WTC11 (cell line): Measurements from ENCODE around the gene NBEAL1. TPM values are rescaled to one million over a fixed set of nuclear protein-coding genes. Genes with fewer than 3 reads are reported as not detected.

Experiments
- ATAC-seq: fragments of 200-7000 bp; cut with Tn5 transposase; 2 replicates; pipeline ENCODE4 v1.10.0; 2021; ENCODE audit warnings: mild to moderate bottlenecking, moderate library complexity
- CTCF ChIA-PET: fragments of 300-600 bp; sonication (Branson Sonifier 250); formaldehyde crosslinking; loops from one replicate; lab custom pipeline; 2021; ENCODE audit warnings: antibody characterized with exemption; lab: Charles Lee
- POLR2A ChIA-PET: fragments of 350-600 bp; sonication (Branson Sonifier 250); formaldehyde crosslinking; loops from one replicate; lab custom pipeline; 2021; ENCODE audit warnings: antibody characterized with exemption; lab: Charles Lee
- DNase-seq: peaks from one replicate; pipeline ENCODE4 v3.0.0; 2021; ENCODE audit warnings: low spot score
- H3K27ac Mint-ChIP-seq: 2 replicates; pipeline ENCODE4 v1.8.0; 2021; ENCODE audit warnings: mixed read lengths
- H3K27me3 Mint-ChIP-seq: 2 replicates; pipeline ENCODE4 v1.8.0; 2021; ENCODE audit warnings: low read depth, mild to moderate bottlenecking, moderate library complexity, mixed read lengths
- H3K36me3 Mint-ChIP-seq: 2 replicates; pipeline ENCODE4 v1.8.0; 2021; ENCODE audit warnings: mixed read lengths
- H3K4me1 Mint-ChIP-seq: 2 replicates; pipeline ENCODE4 v1.8.0; 2022; ENCODE audit warnings: mixed read lengths
- H3K4me3 Mint-ChIP-seq: 2 replicates; pipeline ENCODE4 v1.8.0; 2021; ENCODE audit warnings: mild to moderate bottlenecking, moderate library complexity, mixed read lengths
- H3K9me3 Mint-ChIP-seq: 2 replicates; pipeline ENCODE4 v1.8.0; 2021; ENCODE audit warnings: mixed read lengths
- ARID4B ChIP-seq: sonication (generic); formaldehyde crosslinking; IDR thresholded peaks from 2 replicates; pipeline ENCODE4 v1.8.0; 2023; ENCODE audit warnings: missing genetic modification reagents, mild to moderate bottlenecking, borderline replicate concordance
- CBFB ChIP-seq: sonication (generic); formaldehyde crosslinking; IDR thresholded peaks from 2 replicates; pipeline ENCODE4 v1.8.1; 2022; ENCODE audit warnings: mild to moderate bottlenecking, low read depth, missing genetic modification reagents
- EMX1 ChIP-seq: fragments of 250-450 bp; sonication (Bioruptor Pico); IDR thresholded peaks from 2 replicates; pipeline ENCODE4 v1.8.0; 2021; ENCODE audit warnings: mild to moderate bottlenecking
- GRHL2 ChIP-seq: fragments of 250-450 bp; sonication (Bioruptor Pico); IDR thresholded peaks from 2 replicates; pipeline ENCODE4 v1.8.0; 2022; ENCODE audit warnings: mild to moderate bottlenecking, moderate library complexity; ENCODE audit not compliant: insufficient replicate concordance, severe bottlenecking
- HMGXB4 ChIP-seq: sonication (generic); formaldehyde crosslinking; IDR thresholded peaks from 2 replicates; pipeline ENCODE4 v1.8.1; 2023; ENCODE audit warnings: mild to moderate bottlenecking, moderate library complexity, missing genetic modification reagents
- JUN ChIP-seq: sonication (generic); formaldehyde crosslinking; IDR thresholded peaks from 2 replicates; pipeline ENCODE4 v1.8.0; 2023; ENCODE audit warnings: mild to moderate bottlenecking, missing genetic modification reagents
- NR2C2 ChIP-seq: sonication (generic); formaldehyde crosslinking; IDR thresholded peaks from 2 replicates; pipeline ENCODE4 v1.8.0; 2022; ENCODE audit warnings: mild to moderate bottlenecking, missing genetic modification reagents
- SMAD4 ChIP-seq: sonication (generic); formaldehyde crosslinking; IDR thresholded peaks from 2 replicates; pipeline ENCODE4 v1.8.0; 2022; ENCODE audit warnings: mild to moderate bottlenecking, missing genetic modification reagents
- SOX15 ChIP-seq: fragments of 250-450 bp; sonication (Bioruptor Pico); IDR thresholded peaks from 2 replicates; pipeline ENCODE4 v1.9.0; 2021; ENCODE audit warnings: mild to moderate bottlenecking
- TEAD4 ChIP-seq: sonication (generic); formaldehyde crosslinking; IDR thresholded peaks from 2 replicates; pipeline ENCODE4 v1.8.0; 2022; ENCODE audit warnings: mild to moderate bottlenecking, missing genetic modification reagents
- USF2 ChIP-seq: sonication (generic); formaldehyde crosslinking; IDR thresholded peaks from 2 replicates; pipeline ENCODE4 v1.8.1; 2023; ENCODE audit warnings: mild to moderate bottlenecking, missing genetic modification reagents, moderate library complexity
- ZNF138 ChIP-seq: sonication (generic); formaldehyde crosslinking; conservative IDR thresholded peaks from 2 replicates; pipeline ENCODE4 v1.8.1; 2022; ENCODE audit warnings: mild to moderate bottlenecking, moderate library complexity, missing genetic modification reagents
- ZNF219 ChIP-seq: sonication (generic); formaldehyde crosslinking; IDR thresholded peaks from 2 replicates; pipeline ENCODE4 v1.8.0; 2023; ENCODE audit warnings: missing genetic modification reagents, mild to moderate bottlenecking, borderline replicate concordance
- ZNF317 ChIP-seq: sonication (generic); formaldehyde crosslinking; IDR thresholded peaks from 2 replicates; pipeline ENCODE4 v1.8.1; 2023; ENCODE audit warnings: low read depth, mild to moderate bottlenecking, moderate library complexity, missing genetic modification reagents, borderline replicate concordance
- ZNF425 ChIP-seq: fragments of 250-450 bp; sonication (Bioruptor Pico); conservative IDR thresholded peaks from 2 replicates; pipeline ENCODE4 v1.9.0; 2021; ENCODE audit warnings: mild to moderate bottlenecking
- ZNF671 ChIP-seq: fragments of 250-450 bp; sonication (Bioruptor Pico); IDR thresholded peaks from 2 replicates; pipeline ENCODE4 v1.8.0; 2021; ENCODE audit warnings: mild to moderate bottlenecking
- total RNA-seq: library from RNA; stranded (reverse); gene quantifications from 3 replicates; pipeline ENCODE4 v1.2.3, GENCODE V29; 2021
- TF ChIP-seq, protein P1 (sequence below): sonication (generic); formaldehyde crosslinking; IDR thresholded peaks from 2 replicates; pipeline ENCODE4 v1.8.0; 2023; ENCODE audit warnings: missing genetic modification reagents
- TF ChIP-seq, protein P2 (sequence below): sonication (generic); formaldehyde crosslinking; IDR thresholded peaks from 2 replicates; pipeline ENCODE4 v1.8.1; 2022; ENCODE audit warnings: low read depth, mild to moderate bottlenecking, moderate library complexity, missing genetic modification reagents, borderline replicate concordance

NBEAL1 gene
- total RNA-seq, 1 experiment from 2014 or later, result 10.5 TPM

DNA sequence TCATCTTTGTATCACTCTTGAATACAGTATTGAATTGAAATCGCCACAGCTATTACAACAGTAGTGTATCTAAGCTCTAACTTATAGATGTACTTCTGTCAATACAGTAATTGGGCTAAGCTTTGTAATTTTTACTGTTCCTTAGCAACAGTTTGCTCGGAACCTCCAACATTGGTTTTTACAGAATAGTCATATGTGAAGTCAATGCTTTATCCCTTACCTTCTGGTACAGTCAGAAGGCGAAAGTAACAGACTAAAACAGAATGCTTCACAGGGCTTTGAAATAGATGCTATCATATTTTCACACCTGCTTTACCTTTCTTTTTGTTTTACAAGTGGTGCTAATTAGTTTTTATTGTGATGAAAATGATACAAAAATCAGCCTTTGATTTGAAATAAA, 177.3 kb downstream of the NBEAL1 start:
- Mint-ChIP-seq H3K27ac (no peak overlapping the region), H3K36me3 (peaks cover 10% of the 10 kb centered on the region), H3K27me3 (no peaks in the 10 kb centered on the region), H3K4me3 (no peak overlapping the region), H3K4me1 (no peaks in the 10 kb centered on the region), H3K9me3 (no peaks in the 10 kb centered on the region)
- no peak for ATAC-seq
- ChIA-PET CTCF (no interaction called here), POLR2A (no interaction called here)
- TF ChIP-seq, protein P1, sequence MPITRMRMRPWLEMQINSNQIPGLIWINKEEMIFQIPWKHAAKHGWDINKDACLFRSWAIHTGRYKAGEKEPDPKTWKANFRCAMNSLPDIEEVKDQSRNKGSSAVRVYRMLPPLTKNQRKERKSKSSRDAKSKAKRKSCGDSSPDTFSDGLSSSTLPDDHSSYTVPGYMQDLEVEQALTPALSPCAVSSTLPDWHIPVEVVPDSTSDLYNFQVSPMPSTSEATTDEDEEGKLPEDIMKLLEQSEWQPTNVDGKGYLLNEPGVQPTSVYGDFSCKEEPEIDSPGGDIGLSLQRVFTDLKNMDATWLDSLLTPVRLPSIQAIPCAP, result no peak
- TF ChIP-seq ZNF138 (CRISPR knock-in tag) (no peak), USF2 (CRISPR knock-in tag) (no peak), SMAD4 (CRISPR knock-in tag) (no peak), ZNF671 (CRISPR knock-in tag) (no peak), HMGXB4 (CRISPR knock-in tag) (no peak), TEAD4 (CRISPR knock-in tag) (no peak), EMX1 (CRISPR knock-in tag) (no peak), NR2C2 (CRISPR knock-in tag) (no peak), ARID4B (CRISPR knock-in tag) (no peak), ZNF425 (CRISPR knock-in tag) (no peak), JUN (CRISPR knock-in tag) (no peak), CBFB (no peak), GRHL2 (no peak), ZNF219 (CRISPR knock-in tag) (no peak), SOX15 (CRISPR knock-in tag) (no peak), ZNF317 (CRISPR knock-in tag) (no peak)
- TF ChIP-seq, protein P2, sequence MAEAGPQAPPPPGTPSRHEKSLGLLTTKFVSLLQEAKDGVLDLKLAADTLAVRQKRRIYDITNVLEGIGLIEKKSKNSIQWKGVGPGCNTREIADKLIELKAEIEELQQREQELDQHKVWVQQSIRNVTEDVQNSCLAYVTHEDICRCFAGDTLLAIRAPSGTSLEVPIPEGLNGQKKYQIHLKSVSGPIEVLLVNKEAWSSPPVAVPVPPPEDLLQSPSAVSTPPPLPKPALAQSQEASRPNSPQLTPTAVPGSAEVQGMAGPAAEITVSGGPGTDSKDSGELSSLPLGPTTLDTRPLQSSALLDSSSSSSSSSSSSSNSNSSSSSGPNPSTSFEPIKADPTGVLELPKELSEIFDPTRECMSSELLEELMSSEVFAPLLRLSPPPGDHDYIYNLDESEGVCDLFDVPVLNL (CRISPR knock-in tag), result no peak
- no peak for DNase-seq
